HG02588 (cell line): ENCODE results near the gene DNAJC13.
"Not testable (repeated sequence)": the region's sequence is repeated elsewhere in the genome, so short reads cannot be mapped to it uniquely, and the experiment has no call there.

Experiments used
- ATAC-seq: cut with Tn5 transposase; IDR thresholded peaks from one replicate; pipeline ENCODE4 v1.9.1; 2021; ENCODE audit warnings: mild to moderate bottlenecking, moderate library complexity; ENCODE audit not compliant: unreplicated experiment

The DNAJC13 gene

GRCh38 chr3:132416807-132417694, at the start of gene DNAJC13:
DNAJC13 (plus strand) TSS chr3:132417502; CDS start chr3:132434551, 17,049 bp downstream.
- ATAC-seq = peak; percentile 89

GRCh38 chr3:132368515-132368914, 48.8 kb upstream of the DNAJC13 start:
- ATAC-seq = no peak

GRCh38 chr3:132368962-132369361, 48.3 kb upstream of the DNAJC13 start:
- ATAC-seq = no peak

- not testable (repeated sequence) for ATAC-seq
Measured at GRCh38 chr3:132376945-132377354, 40.4 kb upstream of the DNAJC13 start.

- ATAC-seq = peak; percentile 52
Measured at GRCh38 chr3:132378048-132378762, 39.1 kb upstream of the DNAJC13 start.

- ATAC-seq = no peak
Measured at GRCh38 chr3:132378846-132379245, 38.5 kb upstream of the DNAJC13 start.

- no peak for ATAC-seq
Measured at GRCh38 chr3:132380920-132381319, 36.4 kb upstream of the DNAJC13 start.

- no peak for ATAC-seq
Measured at GRCh38 chr3:132381348-132381944, 35.9 kb upstream of the DNAJC13 start.

GRCh38 chr3:132382267-132382666, 35.0 kb upstream of the DNAJC13 start:
- ATAC-seq = no peak

- no peak for ATAC-seq
Measured at GRCh38 chr3:132382688-132383194, 34.6 kb upstream of the DNAJC13 start.

GRCh38 chr3:132386259-132386658, 31.0 kb upstream of the DNAJC13 start:
- no peak for ATAC-seq

- ATAC-seq = not testable (repeated sequence)
Measured at GRCh38 chr3:132392675-132393074, 24.6 kb upstream of the DNAJC13 start.

- ATAC-seq = no peak
Measured at GRCh38 chr3:132394320-132394719, 23.0 kb upstream of the DNAJC13 start.

GRCh38 chr3:132395126-132395525, 22.2 kb upstream of the DNAJC13 start:
- no peak for ATAC-seq

GRCh38 chr3:132396255-132396654, 21.0 kb upstream of the DNAJC13 start:
- no peak for ATAC-seq

GRCh38 chr3:132396776-132397175, 20.5 kb upstream of the DNAJC13 start:
- ATAC-seq = not testable (repeated sequence)

- no peak for ATAC-seq
Measured at GRCh38 chr3:132399054-132399929, 18.0 kb upstream of the DNAJC13 start.

GRCh38 chr3:132401255-132401654, 16.0 kb upstream of the DNAJC13 start:
- ATAC-seq = no peak

- ATAC-seq = no peak
Measured at GRCh38 chr3:132404276-132404675, 13.0 kb upstream of the DNAJC13 start.

- no peak for ATAC-seq
Measured at GRCh38 chr3:132405188-132405587, 12.1 kb upstream of the DNAJC13 start.
